Nephron (organoid): Measurements from ENCODE around the gene ERCC2.
A peak's percentile ranks its signal among the peaks of the same experiment; 100 is the strongest.

Source experiments
- H3K27ac Mint-ChIP-seq, 3 experiments: 2 replicates each; pipeline ENCODE4 v1.8.0; 2020; ENCODE audit warnings: mixed read lengths in 3 of 3, mild to moderate bottlenecking in 2 of 3, moderate library complexity in 1 of 3
- H3K27me3 Mint-ChIP-seq: 2 replicates; pipeline ENCODE4 v1.8.0; 2021; ENCODE audit warnings: low read depth, mild to moderate bottlenecking, moderate library complexity, mixed read lengths
- H3K36me3 Mint-ChIP-seq: 2 replicates; pipeline ENCODE4 v1.8.0; 2020; ENCODE audit warnings: low read depth, mixed read lengths
- H3K4me1 Mint-ChIP-seq: 2 replicates; pipeline ENCODE4 v1.8.0; 2020; ENCODE audit warnings: mixed read lengths
- H3K4me3 Mint-ChIP-seq, 3 experiments: 2 replicates each; pipeline ENCODE4 v1.8.0; 2020; ENCODE audit warnings: mild to moderate bottlenecking in 3 of 3, mixed read lengths in 3 of 3, moderate library complexity in 2 of 3
- H3K9me3 Mint-ChIP-seq: 2 replicates; pipeline ENCODE4 v1.8.0; 2020; ENCODE audit warnings: mixed read lengths
- TF ChIP-seq, protein P1 (sequence below), 3 experiments: fragments of 200-600 bp; sonication (generic); IDR thresholded peaks; one replicate each; pipeline ENCODE4 v1.5.0; 2021; ENCODE audit warnings: antibody characterized with exemption in 3 of 3; ENCODE audit not compliant: unreplicated experiment in 3 of 3

The ERCC2 gene

DNA sequence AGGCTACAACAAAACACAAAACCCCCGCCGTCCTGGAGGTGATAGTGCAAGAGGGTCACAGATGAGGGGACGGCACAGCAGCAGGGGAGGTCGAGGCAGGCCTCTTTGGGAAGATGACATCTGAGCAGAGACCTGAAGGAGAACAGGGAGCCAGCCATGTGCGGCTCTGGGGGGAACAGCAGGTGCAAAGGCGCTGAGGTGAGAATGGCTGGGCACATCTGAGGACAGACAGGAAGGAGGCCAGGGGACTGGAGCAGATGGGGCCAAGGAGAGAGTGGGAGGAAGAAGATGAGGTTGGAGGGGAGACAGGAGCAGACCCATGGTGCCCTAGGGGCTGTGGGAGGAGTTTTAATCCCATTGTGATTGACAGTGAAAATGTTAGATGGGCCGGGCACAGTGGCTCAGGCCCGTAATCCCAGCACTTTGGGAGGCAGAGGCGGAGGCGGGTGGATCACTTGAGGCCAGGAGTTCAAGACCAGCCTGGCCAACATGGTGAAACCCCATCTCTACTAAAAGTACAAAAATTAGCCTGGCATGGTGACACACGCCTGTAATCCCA is 45.9 kb downstream of the ERCC2 start:
- H3K9me3 Mint-ChIP-seq = no peaks in the 10 kb centered on the region
- peaks cover 19% of the 10 kb centered on the region for H3K4me1 Mint-ChIP-seq
- TF ChIP-seq, protein P1, sequence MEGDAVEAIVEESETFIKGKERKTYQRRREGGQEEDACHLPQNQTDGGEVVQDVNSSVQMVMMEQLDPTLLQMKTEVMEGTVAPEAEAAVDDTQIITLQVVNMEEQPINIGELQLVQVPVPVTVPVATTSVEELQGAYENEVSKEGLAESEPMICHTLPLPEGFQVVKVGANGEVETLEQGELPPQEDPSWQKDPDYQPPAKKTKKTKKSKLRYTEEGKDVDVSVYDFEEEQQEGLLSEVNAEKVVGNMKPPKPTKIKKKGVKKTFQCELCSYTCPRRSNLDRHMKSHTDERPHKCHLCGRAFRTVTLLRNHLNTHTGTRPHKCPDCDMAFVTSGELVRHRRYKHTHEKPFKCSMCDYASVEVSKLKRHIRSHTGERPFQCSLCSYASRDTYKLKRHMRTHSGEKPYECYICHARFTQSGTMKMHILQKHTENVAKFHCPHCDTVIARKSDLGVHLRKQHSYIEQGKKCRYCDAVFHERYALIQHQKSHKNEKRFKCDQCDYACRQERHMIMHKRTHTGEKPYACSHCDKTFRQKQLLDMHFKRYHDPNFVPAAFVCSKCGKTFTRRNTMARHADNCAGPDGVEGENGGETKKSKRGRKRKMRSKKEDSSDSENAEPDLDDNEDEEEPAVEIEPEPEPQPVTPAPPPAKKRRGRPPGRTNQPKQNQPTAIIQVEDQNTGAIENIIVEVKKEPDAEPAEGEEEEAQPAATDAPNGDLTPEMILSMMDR (IDR thresholded peaks at IDR 0.05; ENCODE audit: unreplicated experiment in 3 of 3) = no peak
- peak overlapping the region in 2 of 3 experiments; percentile 6 to 73 for H3K27ac Mint-ChIP-seq
- H3K27me3 Mint-ChIP-seq = peaks cover 11% of the 10 kb centered on the region
- H3K4me3 Mint-ChIP-seq = peak overlapping the region; percentile 43 to 72 (median 65)
- H3K36me3 Mint-ChIP-seq = no peaks in the 10 kb centered on the region

GRCh38 chr19:45323671-45324081 is 46.7 kb downstream of the ERCC2 start:
- peaks cover 19% of the 10 kb centered on the region for H3K4me1 Mint-ChIP-seq
- H3K27ac Mint-ChIP-seq = peak overlapping the region in 1 of 3 experiments; percentile 73

GRCh38 chr19:45322744-45323281 is 47.6 kb downstream of the ERCC2 start, which contains the start of gene CKM:
TSS of gene CKM (minus strand) at chr19:45322875. CDS start at chr19:45319713, 3,162 bp downstream.
- H3K36me3 Mint-ChIP-seq = no peaks in the 10 kb centered on the region
- TF ChIP-seq, protein P1 (IDR thresholded peaks at IDR 0.05; ENCODE audit: unreplicated experiment in 3 of 3) = no peak
- H3K9me3 Mint-ChIP-seq = no peaks in the 10 kb centered on the region
- peaks cover 19% of the 10 kb centered on the region for H3K4me1 Mint-ChIP-seq
- peak within 1 kb of the TSS; percentile 67 to 82 (median 74) for H3K27ac Mint-ChIP-seq
- H3K27me3 Mint-ChIP-seq = peaks cover 17% of the 10 kb centered on the region
- H3K4me3 Mint-ChIP-seq = peak within 1 kb of the TSS; percentile 62 to 83 (median 65)

More at GRCh38 chr19:45323671-45324081, 46.7 kb downstream of the ERCC2 start:
- H3K27me3 Mint-ChIP-seq = peaks cover 11% of the 10 kb centered on the region
- no peaks in the 10 kb centered on the region for H3K36me3 Mint-ChIP-seq
- TF ChIP-seq, protein P1 (IDR thresholded peaks at IDR 0.05; ENCODE audit: unreplicated experiment in 3 of 3) = no peak
- H3K4me3 Mint-ChIP-seq = peak overlapping the region; percentile 43 to 72 (median 65)
- no peaks in the 10 kb centered on the region for H3K9me3 Mint-ChIP-seq

- peaks cover 19% of the 10 kb centered on the region for H3K4me1 Mint-ChIP-seq
- TF ChIP-seq, protein P1 (IDR thresholded peaks at IDR 0.05; ENCODE audit: unreplicated experiment in 3 of 3) = no peak
These were observed 48.1 kb downstream of the ERCC2 start for GRCh38 chr19:45322311-45322710.

GRCh38 chr19:45321848-45322247 is 48.5 kb downstream of the ERCC2 start:
- Mint-ChIP-seq H3K4me3 (peak overlapping the region in 2 of 3 experiments; percentile 62 to 83), H3K4me1 (peaks cover 19% of the 10 kb centered on the region), H3K27ac (peak overlapping the region; percentile 67 to 82 (median 74)), H3K9me3 (no peaks in the 10 kb centered on the region), H3K27me3 (peaks cover 25% of the 10 kb centered on the region), H3K36me3 (no peaks in the 10 kb centered on the region)
- TF ChIP-seq, protein P1 (IDR thresholded peaks at IDR 0.05; ENCODE audit: unreplicated experiment in 3 of 3) = no peak

More at GRCh38 chr19:45322311-45322710, 48.1 kb downstream of the ERCC2 start:
- Mint-ChIP-seq H3K27ac (peak overlapping the region; percentile 67 to 82 (median 74)), H3K27me3 (peaks cover 22% of the 10 kb centered on the region), H3K9me3 (no peaks in the 10 kb centered on the region), H3K36me3 (no peaks in the 10 kb centered on the region), H3K4me3 (peak overlapping the region in 2 of 3 experiments; percentile 62 to 83)
